Small intestine (tissue), 7 donors: ENCODE data around the gene CPXM2. TPM values are rescaled to one million over a fixed set of nuclear protein-coding genes. Genes with fewer than 3 reads are reported as not detected.
A peak's percentile ranks its signal among the peaks of the same experiment; 100 is the strongest.

Experiments used
- DNase-seq, 2 donors: peaks; one replicate each; pipeline versions ENCODE4 v3.0.0 to v3.0.0-alpha.2; 2013
- FAIRE-seq: peaks from 2 replicates; lab custom pipeline; 2012; peaks lifted over from hg19 to GRCh38; lab: Jason Lieb, UNC
- H3K27ac ChIP-seq, 3 donors: one replicate each; pipeline ENCODE4 v1.5.1; 2013; ENCODE audit warnings: low read length in 2 of 3, mild to moderate bottlenecking in 2 of 3, control low read depth in 1 of 3, inconsistent platforms in 1 of 3, low read depth in 1 of 3, moderate library complexity in 1 of 3
- H3K27me3 ChIP-seq, 3 donors: one replicate each; pipeline ENCODE4 v1.6.1; 2013; ENCODE audit warnings: low read length in 3 of 3, inconsistent platforms in 1 of 3; ENCODE audit not compliant: control insufficient read depth in 3 of 3, insufficient read depth in 3 of 3
- H3K36me3 ChIP-seq, 3 donors: one replicate each; pipeline ENCODE4 v1.6.1; 2013; ENCODE audit warnings: low read length in 3 of 3, inconsistent platforms in 1 of 3, low read depth in 1 of 3, mild to moderate bottlenecking in 1 of 3, moderate library complexity in 1 of 3; ENCODE audit not compliant: control insufficient read depth in 3 of 3, insufficient read depth in 2 of 3
- H3K4me1 ChIP-seq, 3 donors: one replicate each; pipeline ENCODE4 v1.6.1; 2013; ENCODE audit warnings: low read length in 2 of 3, inconsistent platforms in 1 of 3, low read depth in 1 of 3, mild to moderate bottlenecking in 1 of 3, moderate library complexity in 1 of 3; ENCODE audit not compliant: control insufficient read depth in 3 of 3, insufficient read depth in 2 of 3
- H3K4me3 ChIP-seq, 3 donors: one replicate each; pipeline ENCODE4 v1.5.1; 2013; ENCODE audit warnings: low read length in 3 of 3, control low read depth in 1 of 3, inconsistent platforms in 1 of 3, low read depth in 1 of 3, mild to moderate bottlenecking in 1 of 3, moderate library complexity in 1 of 3
- H3K9me3 ChIP-seq, 2 donors: one replicate each; pipeline ENCODE4 v1.6.1; 2013; ENCODE audit warnings: low read depth in 1 of 2, low read length in 1 of 2; ENCODE audit not compliant: control insufficient read depth in 2 of 2, insufficient read depth in 1 of 2
- WGBS, 3 donors: extraction: QIAGEN DNeasy Blood & Tissue Kit; methylation state at CpG; one replicate each; pipeline ENCODE4 v1.1.7; 2013; 5-methylcytosine and 5-hydroxymethylcytosine counted together
- polyA plus RNA-seq, 4 donors: library from polyadenylated mRNA; stranded (reverse) in 3 of 4; unstranded in 1 of 4; fragments of 200-250 nt in 3 of 4; fragments of 120-200 nt in 1 of 4; gene quantifications; one replicate each; pipeline versions ENCODE4 v1.2.1 to v1.2.3, GENCODE V29; 2013
- donor health status: healthy with polysubstance abuse.
- donor health status: control.
- donor health status: control.
- donor health status: Bipolar disorder and iron deficiency.
- donor health status: healthy.

The CPXM2 gene
- polyA plus RNA-seq, 4 donors = 0.89 to 55.7 (median 3.6) TPM

GRCh38 chr10:123784216-123784615, 107.4 kb downstream of the CPXM2 start:
- WGBS, 3 donors = 83 to 94% (median 91%) methylated on average over 3 of the region's 3 CpGs
- DNase-seq = no peak
- H3K9me3 ChIP-seq = peaks cover 0 to under 1% of the 10 kb centered on the region in 2 donors
- peaks cover 0 to 5% (median 0%) of the 10 kb centered on the region in 3 donors for H3K27me3 ChIP-seq
- peaks cover 0 to 28% (median 0%) of the 10 kb centered on the region in 3 donors for H3K36me3 ChIP-seq
- no peaks in the 10 kb centered on the region for H3K4me1 ChIP-seq
- FAIRE-seq = no peak
- no peak overlapping the region for H3K27ac ChIP-seq
- H3K4me3 ChIP-seq = no peak overlapping the region

GRCh38 chr10:123783296-123783695, 108.3 kb downstream of the CPXM2 start:
- Histone ChIP-seq H3K27me3 (peaks cover 0 to 3% (median 0%) of the 10 kb centered on the region in 3 donors), H3K9me3 (no peaks in the 10 kb centered on the region), H3K36me3 (peaks cover 0 to 22% (median 0%) of the 10 kb centered on the region in 3 donors), H3K4me1 (no peaks in the 10 kb centered on the region), H3K4me3 (no peak overlapping the region), H3K27ac (no peak overlapping the region)
- 65 to 73% (median 71%) methylated on average over 3 of the region's 3 CpGs for WGBS, 3 donors
- DNase-seq = no peak
- FAIRE-seq = no peak

- H3K9me3 ChIP-seq = no peaks in the 10 kb centered on the region
- DNase-seq (no peak), FAIRE-seq (no peak)
- WGBS, 3 donors = 82 to 85% (median 85%) methylated on average over 5 of the region's 5 CpGs
- H3K27ac ChIP-seq = no peak overlapping the region
- peaks cover 0 to 2% (median 0%) of the 10 kb centered on the region in 3 donors for H3K4me1 ChIP-seq
- H3K36me3 ChIP-seq = peaks cover 0 to 18% (median 0%) of the 10 kb centered on the region in 3 donors
- no peak overlapping the region for H3K4me3 ChIP-seq
- peaks cover 0 to 3% (median 0%) of the 10 kb centered on the region in 3 donors for H3K27me3 ChIP-seq
These were observed 109.1 kb downstream of the CPXM2 start for GRCh38 chr10:123782549-123782948.

- Histone ChIP-seq H3K4me1 (peaks cover 0 to 4% (median 0%) of the 10 kb centered on the region in 3 donors), H3K27ac (no peak overlapping the region), H3K36me3 (peaks cover 0 to 16% (median 0%) of the 10 kb centered on the region in 3 donors), H3K4me3 (no peak overlapping the region), H3K9me3 (no peaks in the 10 kb centered on the region), H3K27me3 (peaks cover 0 to 3% (median 0%) of the 10 kb centered on the region in 3 donors)
- FAIRE-seq (no peak), DNase-seq (no peak)
- WGBS, 3 donors = 55 to 77% (median 63%) methylated on average over 8 of the region's 8 CpGs
These were observed 109.6 kb downstream of the CPXM2 start for GRCh38 chr10:123781956-123782500.

- 81 to 95% (median 86%) methylated on average over 9 of the region's 9 CpGs for WGBS, 3 donors
- Histone ChIP-seq H3K4me3 (no peak overlapping the region), H3K4me1 (peaks cover 0 to 4% (median 0%) of the 10 kb centered on the region in 3 donors), H3K27ac (no peak overlapping the region), H3K9me3 (no peaks in the 10 kb centered on the region), H3K27me3 (peaks cover 0 to 3% (median 0%) of the 10 kb centered on the region in 3 donors), H3K36me3 (peaks cover 0 to 15% (median 0%) of the 10 kb centered on the region in 3 donors)
- no peak for FAIRE-seq
- DNase-seq = no peak
These were observed 110.2 kb downstream of the CPXM2 start for GRCh38 chr10:123781324-123781900.

- Histone ChIP-seq H3K27ac (no peak overlapping the region), H3K36me3 (peaks cover 0 to 25% (median 0%) of the 10 kb centered on the region in 3 donors), H3K4me1 (peaks cover 0 to 4% (median 0%) of the 10 kb centered on the region in 3 donors), H3K27me3 (peaks cover 0 to 3% (median 0%) of the 10 kb centered on the region in 3 donors), H3K9me3 (no peaks in the 10 kb centered on the region), H3K4me3 (no peak overlapping the region)
- no peak for DNase-seq
- 67 to 80% (median 75%) methylated on average over 7 of the region's 7 CpGs for WGBS, 3 donors
- no peak for FAIRE-seq
These were observed 112.7 kb downstream of the CPXM2 start for GRCh38 chr10:123778719-123779517.

GRCh38 chr10:123777881-123778280, 113.7 kb downstream of the CPXM2 start:
- DNase-seq (peak in 1 of 2 donors; percentile 23), FAIRE-seq (no peak)
- Histone ChIP-seq H3K4me1 (peaks cover 0 to 4% (median 0%) of the 10 kb centered on the region in 3 donors), H3K27ac (no peak overlapping the region), H3K36me3 (peaks cover 0 to 24% (median 0%) of the 10 kb centered on the region in 3 donors), H3K9me3 (no peaks in the 10 kb centered on the region), H3K4me3 (no peak overlapping the region), H3K27me3 (peaks cover 0 to 3% (median 0%) of the 10 kb centered on the region in 3 donors)
- 16 to 42% (median 30%) methylated on average over 3 of the region's 3 CpGs for WGBS, 3 donors

- Histone ChIP-seq H3K27ac (no peak overlapping the region), H3K9me3 (no peaks in the 10 kb centered on the region), H3K27me3 (no peaks in the 10 kb centered on the region), H3K36me3 (peaks cover 0 to 26% (median 0%) of the 10 kb centered on the region in 3 donors), H3K4me3 (no peak overlapping the region), H3K4me1 (peaks cover 0 to 4% (median 0%) of the 10 kb centered on the region in 3 donors)
- no peak for DNase-seq
- no peak for FAIRE-seq
- 75 to 84% (median 78%) methylated on average over 11 of the region's 11 CpGs for WGBS, 3 donors
These were observed 117.4 kb downstream of the CPXM2 start for GRCh38 chr10:123774132-123774742.
